HG03442 (cell line): ENCODE measurements around the gene MAP3K6.
A peak's percentile ranks its signal among the peaks of the same experiment; 100 is the strongest.
"Not testable (repeated sequence)": the region's sequence is repeated elsewhere in the genome, so short reads cannot be mapped to it uniquely, and the experiment has no call there.

Experiments
- ATAC-seq: cut with Tn5 transposase; IDR thresholded peaks from one replicate; pipeline ENCODE4 v1.9.1; 2021; ENCODE audit warnings: mild to moderate bottlenecking, moderate library complexity; ENCODE audit not compliant: unreplicated experiment

MAP3K6 gene

GRCh38 chr1:27398405-27399149, 31.8 kb upstream of the MAP3K6 start:
- no peak for ATAC-seq

DNA sequence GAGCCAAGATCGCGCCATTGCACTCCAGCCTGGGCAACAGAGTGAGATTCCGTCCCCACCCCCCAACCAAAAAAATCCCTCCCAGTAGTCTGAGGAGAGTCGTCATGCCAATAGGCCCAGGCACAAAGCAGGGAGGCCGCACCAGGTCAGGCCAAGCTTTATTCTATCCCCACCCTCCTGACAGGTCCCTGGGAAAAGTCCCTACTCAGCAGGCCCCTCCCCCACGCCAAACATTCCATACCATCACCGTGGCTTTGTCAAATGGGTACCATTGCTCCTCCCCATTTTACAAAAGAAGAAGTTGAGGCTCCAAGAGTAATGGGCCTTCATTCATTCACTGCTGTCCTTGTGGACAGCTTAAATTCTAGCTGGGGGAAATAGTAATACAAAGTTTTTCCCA, 31.0 kb upstream of the MAP3K6 start:
- ATAC-seq: no peak

- ATAC-seq: no peak
Observed at GRCh38 chr1:27397110-27397509, 30.3 kb upstream of the MAP3K6 start.

DNA sequence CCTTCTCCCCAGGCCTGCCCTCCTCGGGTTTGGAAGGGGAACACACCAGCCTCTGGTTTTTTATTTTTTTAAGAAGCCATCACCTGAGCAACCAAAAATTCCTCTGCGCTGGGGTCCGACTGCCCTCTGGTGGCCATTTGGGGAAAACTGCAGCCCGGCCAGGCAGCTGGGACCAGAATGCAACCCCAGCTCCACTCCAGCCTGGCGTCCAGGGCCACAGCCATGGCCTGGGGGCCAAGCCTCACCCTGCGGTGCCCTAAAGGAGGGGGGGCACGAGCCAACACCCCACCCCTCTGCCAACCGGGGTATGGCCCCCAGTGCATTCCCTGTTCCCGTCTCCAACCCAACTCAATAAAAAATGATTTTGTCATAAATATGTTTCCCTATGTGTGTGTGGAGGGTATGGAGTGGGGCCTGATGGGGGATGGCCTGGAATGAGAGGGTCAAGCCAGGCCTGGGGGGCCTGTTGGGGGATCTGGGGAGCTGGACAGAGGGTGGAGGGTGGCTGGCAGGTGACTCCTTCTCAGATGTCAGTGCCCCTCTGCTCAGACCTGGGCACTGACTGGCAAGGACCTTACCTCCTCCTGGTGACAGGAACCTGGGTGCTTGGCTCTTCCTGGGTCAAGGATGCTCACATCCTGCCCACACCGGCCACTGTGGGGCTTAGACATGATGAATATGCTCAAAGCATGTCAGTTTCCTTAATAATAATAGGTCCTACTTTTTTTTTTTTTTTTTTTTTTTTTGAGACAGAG, 28.9 kb upstream of the MAP3K6 start:
- ATAC-seq: no peak

- ATAC-seq: no peak
Observed at GRCh38 chr1:27394925-27395324, 28.2 kb upstream of the MAP3K6 start.

GRCh38 chr1:27394282-27394658, 27.5 kb upstream of the MAP3K6 start:
- no peak for ATAC-seq

DNA sequence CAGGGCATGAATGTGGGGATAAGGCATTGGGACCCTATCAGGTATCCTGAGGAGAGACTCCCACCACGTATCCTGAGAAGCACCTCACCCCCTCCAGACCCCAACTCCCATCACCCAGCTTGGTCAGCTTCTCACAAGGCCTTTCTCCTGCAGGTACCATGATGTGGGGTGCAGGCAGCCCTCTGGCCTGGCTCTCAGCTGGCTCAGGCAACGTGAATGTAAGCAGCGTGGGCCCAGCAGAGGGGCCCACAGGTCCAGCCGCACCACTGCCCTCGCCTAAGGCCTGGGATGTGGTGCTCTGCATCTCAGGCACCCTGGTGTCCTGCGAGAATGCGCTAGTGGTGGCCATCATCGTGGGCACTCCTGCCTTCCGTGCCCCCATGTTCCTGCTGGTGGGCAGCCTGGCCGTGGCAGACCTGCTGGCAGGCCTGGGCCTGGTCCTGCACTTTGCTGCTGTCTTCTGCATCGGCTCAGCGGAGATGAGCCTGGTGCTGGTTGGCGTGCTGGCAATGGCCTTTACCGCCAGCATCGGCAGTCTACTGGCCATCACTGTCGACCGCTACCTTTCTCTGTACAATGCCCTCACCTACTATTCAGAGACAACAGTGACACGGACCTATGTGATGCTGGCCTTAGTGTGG, 27.0 kb upstream of the MAP3K6 start:
- no peak for ATAC-seq

DNA sequence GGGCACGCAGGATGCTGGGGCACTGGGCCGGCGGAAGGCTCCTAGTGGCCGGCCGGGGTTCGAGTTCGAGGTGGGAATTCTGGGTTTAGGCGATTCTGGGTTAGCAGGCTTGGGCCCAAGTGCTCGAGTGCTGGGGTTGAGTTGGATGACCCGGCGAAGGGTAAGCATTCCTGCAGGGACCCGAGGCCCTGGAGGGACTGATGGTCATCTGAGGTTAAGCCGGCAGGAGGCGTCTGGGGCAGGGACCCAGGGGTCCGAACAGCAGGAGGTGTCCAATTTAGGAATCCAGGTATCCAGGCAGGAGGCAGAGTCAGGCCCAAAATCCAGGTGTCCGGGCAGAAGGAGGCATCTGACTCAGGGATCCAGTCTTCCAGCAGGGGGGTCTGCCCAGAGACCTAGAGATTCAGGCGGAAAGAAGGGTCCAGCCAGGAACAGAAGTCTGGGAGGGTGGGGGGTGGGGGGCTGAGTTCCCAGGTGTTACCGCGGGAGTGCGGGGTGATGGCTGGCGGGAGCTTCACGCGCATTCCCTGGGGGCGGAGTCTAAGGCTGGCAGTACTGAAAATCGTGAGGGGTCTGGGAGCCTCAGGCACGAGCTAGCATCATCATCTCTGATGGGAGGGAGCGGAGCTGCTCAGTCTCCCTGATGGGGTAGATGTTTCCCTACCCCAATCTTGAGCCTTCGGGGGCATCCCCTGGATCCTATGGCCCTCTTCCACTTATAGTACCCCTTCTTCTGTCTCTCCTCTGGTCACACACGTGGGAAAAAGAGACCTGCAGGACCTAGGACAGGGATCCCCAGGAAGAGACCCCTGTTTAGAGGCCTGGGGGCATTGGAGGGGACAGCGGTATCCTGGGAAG, 26.2 kb upstream of the MAP3K6 start:
- ATAC-seq: no peak

- ATAC-seq: peak; percentile 67
Observed at GRCh38 chr1:27392096-27392777, 25.5 kb upstream of the MAP3K6 start, which contains the start of gene GPR3. Gene GPR3, plus strand, starts transcription at chr1:27392622. Its CDS starts 1,177 bp downstream, at chr1:27393799.

GRCh38 chr1:27391511-27392095, 24.8 kb upstream of the MAP3K6 start:
- no peak for ATAC-seq

GRCh38 chr1:27388337-27389005, 21.7 kb upstream of the MAP3K6 start:
- ATAC-seq: no peak

DNA sequence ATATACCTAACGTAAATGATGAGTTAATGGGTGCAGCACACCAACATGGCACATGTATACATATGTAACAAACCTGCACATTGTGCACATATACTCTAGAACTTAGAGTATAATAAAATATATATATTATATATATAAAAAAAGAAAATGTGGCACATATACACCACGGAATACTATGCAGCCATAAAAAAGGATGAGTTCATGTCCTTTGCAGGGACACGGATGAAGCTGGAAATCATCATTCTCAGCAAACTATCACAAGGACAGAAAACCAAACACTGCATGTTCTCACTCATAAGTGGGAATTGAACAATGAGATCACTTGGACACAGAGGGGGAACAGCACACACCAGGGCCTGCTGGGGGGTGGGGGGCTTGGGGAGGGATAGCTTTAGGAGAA, 18.0 kb upstream of the MAP3K6 start:
- not testable (repeated sequence) for ATAC-seq

- no peak for ATAC-seq
Observed at GRCh38 chr1:27383661-27384060, 16.9 kb upstream of the MAP3K6 start.

- no peak for ATAC-seq
Observed at GRCh38 chr1:27383039-27383605, 16.4 kb upstream of the MAP3K6 start, which contains the start of gene CD164L2. Gene CD164L2, minus strand, starts transcription at chr1:27383333. Its CDS starts 94 bp downstream, at chr1:27383239.

GRCh38 chr1:27381969-27382762, 15.4 kb upstream of the MAP3K6 start:
- ATAC-seq: no peak

- no peak for ATAC-seq
Observed at GRCh38 chr1:27380766-27381733, 14.3 kb upstream of the MAP3K6 start.

GRCh38 chr1:27380224-27380623, 13.5 kb upstream of the MAP3K6 start:
- no peak for ATAC-seq
